ENCODE data around the gene RHEB.

The RHEB gene

GRCh38 chr7:151542606-151543130, 23.0 kb upstream of the RHEB start:
- TF ChIP-seq GATA3 (IDR thresholded peaks at IDR 0.05; ENCODE audit: low read depth, low read length), result no peak

GRCh38 chr7:151541709-151542499, 22.2 kb upstream of the RHEB start:
- TF ChIP-seq GATA3 (IDR thresholded peaks at IDR 0.05; ENCODE audit: low read depth, low read length) (no peak), GATA2 (IDR thresholded peaks at IDR 0.05; ENCODE audit: low read depth, low read length) (no peak)

- TF ChIP-seq GATA2 (IDR thresholded peaks at IDR 0.05; ENCODE audit: low read depth, low read length), result no peak
- no peak for TF ChIP-seq GATA3 (IDR thresholded peaks at IDR 0.05; ENCODE audit: low read depth, low read length)
Measured at GRCh38 chr7:151540146-151540545, 20.5 kb upstream of the RHEB start.

- no peak for TF ChIP-seq GATA3 (IDR thresholded peaks at IDR 0.05; ENCODE audit: low read depth, low read length)
- TF ChIP-seq GATA2 (IDR thresholded peaks at IDR 0.05; ENCODE audit: low read depth, low read length), result no peak
Measured at GRCh38 chr7:151539088-151539671, 19.5 kb upstream of the RHEB start.

- TF ChIP-seq GATA2 (IDR thresholded peaks at IDR 0.05; ENCODE audit: low read depth, low read length) (no peak), GATA3 (IDR thresholded peaks at IDR 0.05; ENCODE audit: low read depth, low read length) (no peak)
Measured at GRCh38 chr7:151537818-151538561, 18.3 kb upstream of the RHEB start.

GRCh38 chr7:151529842-151530241, 10.1 kb upstream of the RHEB start:
- TF ChIP-seq GATA2 (IDR thresholded peaks at IDR 0.05; ENCODE audit: low read depth, low read length) (no peak), GATA3 (IDR thresholded peaks at IDR 0.05; ENCODE audit: low read depth, low read length) (no peak)

- TF ChIP-seq GATA3 (IDR thresholded peaks at IDR 0.05; ENCODE audit: low read depth, low read length), result no peak
- TF ChIP-seq GATA2 (IDR thresholded peaks at IDR 0.05; ENCODE audit: low read depth, low read length), result no peak
Measured at GRCh38 chr7:151524845-151525244, 5.2 kb upstream of the RHEB start.

GRCh38 chr7:151524331-151524730, 4.6 kb upstream of the RHEB start:
- no peak for TF ChIP-seq GATA3 (IDR thresholded peaks at IDR 0.05; ENCODE audit: low read depth, low read length)
- no peak for TF ChIP-seq GATA2 (IDR thresholded peaks at IDR 0.05; ENCODE audit: low read depth, low read length)

- TF ChIP-seq GATA3 (IDR thresholded peaks at IDR 0.05; ENCODE audit: low read depth, low read length) (no peak), GATA2 (IDR thresholded peaks at IDR 0.05; ENCODE audit: low read depth, low read length) (peak; percentile 7; the same call in 1 of the 2 replicates)
Measured at GRCh38 chr7:151520419-151521261, 945 bp upstream of the RHEB start.

- TF ChIP-seq GATA3 (IDR thresholded peaks at IDR 0.05; ENCODE audit: low read depth, low read length), result no peak
- TF ChIP-seq GATA2 (IDR thresholded peaks at IDR 0.05; ENCODE audit: low read depth, low read length), result no peak
Measured at GRCh38 chr7:151518105-151518946, 1.4 kb downstream of the RHEB start.

GRCh38 chr7:151517601-151518104, 2.0 kb downstream of the RHEB start:
- TF ChIP-seq GATA3 (IDR thresholded peaks at IDR 0.05; ENCODE audit: low read depth, low read length) (no peak), GATA2 (IDR thresholded peaks at IDR 0.05; ENCODE audit: low read depth, low read length) (no peak)

- no peak for TF ChIP-seq GATA3 (IDR thresholded peaks at IDR 0.05; ENCODE audit: low read depth, low read length)
- no peak for TF ChIP-seq GATA2 (IDR thresholded peaks at IDR 0.05; ENCODE audit: low read depth, low read length)
Measured at GRCh38 chr7:151515276-151515565, 4.5 kb downstream of the RHEB start.
